ENCODE measurements around the gene NEK3.

Gene NEK3

DNA sequence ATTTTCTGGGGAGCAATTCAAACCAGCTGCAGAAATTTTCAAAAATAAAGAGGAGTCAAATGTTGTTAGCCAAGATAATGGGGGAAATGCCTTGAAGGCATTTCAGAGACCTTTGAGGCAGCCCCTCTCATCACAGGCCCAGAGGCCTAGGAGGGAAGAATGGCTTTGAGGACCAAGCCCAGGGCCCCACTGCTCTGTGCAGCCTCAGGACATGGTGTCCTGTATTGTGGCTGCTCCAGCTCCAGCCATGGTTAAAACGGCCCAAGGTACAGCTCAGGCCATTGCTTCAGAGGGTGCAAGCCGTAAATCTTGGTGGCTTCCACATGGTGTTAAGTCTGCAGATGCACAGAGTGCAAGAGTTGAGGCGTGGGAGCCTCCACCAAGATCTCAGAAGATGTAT, 62.6 kb downstream of the NEK3 start:
- no peaks in the 10 kb centered on the region for H3K79me2 ChIP-seq (ENCODE audit: low read length)
- H3K4me1 ChIP-seq (ENCODE audit: low read length): no peaks in the 10 kb centered on the region
- no peaks in the 10 kb centered on the region for H3F3A ChIP-seq (ENCODE audit: insufficient read depth, low read length)
- no peaks in the 10 kb centered on the region for H3K27me3 ChIP-seq (replicated peaks; ENCODE audit: insufficient read depth, low read length)
- no peaks in the 10 kb centered on the region for H3K9me3 ChIP-seq (replicated peaks; ENCODE audit: insufficient read depth, low read length)
- DNase-seq: no peak
- no peak overlapping the region for H2AFZ ChIP-seq (ENCODE audit: low read length)
- H3K27ac ChIP-seq (ENCODE audit: low read length): no peak overlapping the region
- no peak overlapping the region for H3K9ac ChIP-seq (ENCODE audit: low read length)
- no peaks in the 10 kb centered on the region for H3K9me2 ChIP-seq (replicated peaks; ENCODE audit: insufficient read depth, low read length)
- no peaks in the 10 kb centered on the region for H4K20me1 ChIP-seq (ENCODE audit: insufficient read depth, low read length)
- no peaks in the 10 kb centered on the region for H3K36me3 ChIP-seq (replicated peaks; ENCODE audit: insufficient read depth, low read length)
- no peak overlapping the region for H3K4me3 ChIP-seq (ENCODE audit: low read length)
- no peak for TF ChIP-seq EZH2phosphoT487 (IDR thresholded peaks at IDR 0.05; ENCODE audit: low read length)
- TF ChIP-seq, protein P1, sequence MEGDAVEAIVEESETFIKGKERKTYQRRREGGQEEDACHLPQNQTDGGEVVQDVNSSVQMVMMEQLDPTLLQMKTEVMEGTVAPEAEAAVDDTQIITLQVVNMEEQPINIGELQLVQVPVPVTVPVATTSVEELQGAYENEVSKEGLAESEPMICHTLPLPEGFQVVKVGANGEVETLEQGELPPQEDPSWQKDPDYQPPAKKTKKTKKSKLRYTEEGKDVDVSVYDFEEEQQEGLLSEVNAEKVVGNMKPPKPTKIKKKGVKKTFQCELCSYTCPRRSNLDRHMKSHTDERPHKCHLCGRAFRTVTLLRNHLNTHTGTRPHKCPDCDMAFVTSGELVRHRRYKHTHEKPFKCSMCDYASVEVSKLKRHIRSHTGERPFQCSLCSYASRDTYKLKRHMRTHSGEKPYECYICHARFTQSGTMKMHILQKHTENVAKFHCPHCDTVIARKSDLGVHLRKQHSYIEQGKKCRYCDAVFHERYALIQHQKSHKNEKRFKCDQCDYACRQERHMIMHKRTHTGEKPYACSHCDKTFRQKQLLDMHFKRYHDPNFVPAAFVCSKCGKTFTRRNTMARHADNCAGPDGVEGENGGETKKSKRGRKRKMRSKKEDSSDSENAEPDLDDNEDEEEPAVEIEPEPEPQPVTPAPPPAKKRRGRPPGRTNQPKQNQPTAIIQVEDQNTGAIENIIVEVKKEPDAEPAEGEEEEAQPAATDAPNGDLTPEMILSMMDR (IDR thresholded peaks at IDR 0.05; ENCODE audit: low read length): no peak
- no peak for TF ChIP-seq EZH2 (optimal IDR thresholded peaks at IDR 0.05; ENCODE audit: low read depth, low read length)
- no peak overlapping the region for H3K4me2 ChIP-seq (ENCODE audit: low read depth, low read length)

DNA sequence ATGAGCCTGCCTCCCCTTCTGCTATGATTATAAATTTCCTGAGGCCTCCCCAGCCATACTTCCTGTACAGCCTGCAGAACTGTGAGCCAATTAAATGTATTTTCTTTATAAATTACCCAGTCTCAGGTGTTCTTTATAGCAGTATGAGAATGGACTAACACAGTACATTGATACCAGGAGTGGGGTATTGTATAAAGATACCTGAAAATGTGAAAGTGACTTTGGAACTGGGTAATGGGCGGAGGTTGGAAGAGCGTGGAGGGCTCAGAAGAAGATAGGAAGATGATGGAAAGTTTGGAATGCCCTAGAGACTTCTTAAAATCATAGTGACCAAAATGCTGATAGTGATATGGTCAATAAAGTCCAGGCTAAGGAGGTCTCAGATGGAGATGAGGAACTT, 63.3 kb downstream of the NEK3 start:
- H3K79me2 ChIP-seq (ENCODE audit: low read length): no peaks in the 10 kb centered on the region
- no peak overlapping the region for H3K4me3 ChIP-seq (ENCODE audit: low read length)
- no peak overlapping the region for H3K4me2 ChIP-seq (ENCODE audit: low read depth, low read length)
- no peaks in the 10 kb centered on the region for H3K9me2 ChIP-seq (replicated peaks; ENCODE audit: insufficient read depth, low read length)
- no peaks in the 10 kb centered on the region for H3K4me1 ChIP-seq (ENCODE audit: low read length)
- TF ChIP-seq EZH2phosphoT487 (IDR thresholded peaks at IDR 0.05; ENCODE audit: low read length): no peak
- no peak for TF ChIP-seq EZH2 (optimal IDR thresholded peaks at IDR 0.05; ENCODE audit: low read depth, low read length)
- TF ChIP-seq, protein P1 (IDR thresholded peaks at IDR 0.05; ENCODE audit: low read length): no peak
- H3K27ac ChIP-seq (ENCODE audit: low read length): no peak overlapping the region
- no peaks in the 10 kb centered on the region for H4K20me1 ChIP-seq (ENCODE audit: insufficient read depth, low read length)
- no peaks in the 10 kb centered on the region for H3K9me3 ChIP-seq (replicated peaks; ENCODE audit: insufficient read depth, low read length)
- DNase-seq: no peak
- no peaks in the 10 kb centered on the region for H3K36me3 ChIP-seq (replicated peaks; ENCODE audit: insufficient read depth, low read length)
- no peak overlapping the region for H3K9ac ChIP-seq (ENCODE audit: low read length)
- H2AFZ ChIP-seq (ENCODE audit: low read length): no peak overlapping the region
- no peaks in the 10 kb centered on the region for H3F3A ChIP-seq (ENCODE audit: insufficient read depth, low read length)
- no peaks in the 10 kb centered on the region for H3K27me3 ChIP-seq (replicated peaks; ENCODE audit: insufficient read depth, low read length)

DNA sequence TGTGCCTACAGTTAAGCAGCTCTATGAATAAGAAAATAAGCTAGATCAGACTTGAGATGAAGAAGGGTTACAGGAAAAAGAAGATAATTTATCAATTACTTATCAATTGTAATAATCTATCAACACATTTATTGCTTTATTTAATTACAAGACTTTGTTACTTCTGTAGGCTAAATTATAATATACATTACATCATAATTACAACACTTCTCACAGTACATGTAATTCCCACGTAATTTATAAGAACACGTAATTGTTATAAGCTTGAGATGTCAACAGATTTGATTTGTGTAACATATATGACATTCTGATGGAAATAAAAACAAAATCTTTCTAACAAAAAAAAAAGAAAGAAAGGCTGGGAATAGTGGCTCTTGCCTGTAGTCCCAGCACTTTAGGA, 67.3 kb downstream of the NEK3 start:
- no peaks in the 10 kb centered on the region for H3K4me1 ChIP-seq (ENCODE audit: low read length)
- no peak overlapping the region for H3K27ac ChIP-seq (ENCODE audit: low read length)
- no peaks in the 10 kb centered on the region for H3K79me2 ChIP-seq (ENCODE audit: low read length)
- H3K4me3 ChIP-seq (ENCODE audit: low read length): no peak overlapping the region
- H3K9ac ChIP-seq (ENCODE audit: low read length): no peak overlapping the region
- no peaks in the 10 kb centered on the region for H3K9me2 ChIP-seq (replicated peaks; ENCODE audit: insufficient read depth, low read length)
- no peaks in the 10 kb centered on the region for H3K36me3 ChIP-seq (replicated peaks; ENCODE audit: insufficient read depth, low read length)
- no peaks in the 10 kb centered on the region for H3F3A ChIP-seq (ENCODE audit: insufficient read depth, low read length)
- H2AFZ ChIP-seq (ENCODE audit: low read length): no peak overlapping the region
- no peaks in the 10 kb centered on the region for H3K9me3 ChIP-seq (replicated peaks; ENCODE audit: insufficient read depth, low read length)
- H3K4me2 ChIP-seq (ENCODE audit: low read depth, low read length): no peak overlapping the region
- no peaks in the 10 kb centered on the region for H3K27me3 ChIP-seq (replicated peaks; ENCODE audit: insufficient read depth, low read length)
- no peaks in the 10 kb centered on the region for H4K20me1 ChIP-seq (ENCODE audit: insufficient read depth, low read length)
- no peak for TF ChIP-seq EZH2 (optimal IDR thresholded peaks at IDR 0.05; ENCODE audit: low read depth, low read length)
- TF ChIP-seq, protein P1 (IDR thresholded peaks at IDR 0.05; ENCODE audit: low read length): no peak
- no peak for TF ChIP-seq EZH2phosphoT487 (IDR thresholded peaks at IDR 0.05; ENCODE audit: low read length)
- DNase-seq: no peak

Data from MM.1S (cell line).